HEK293 (cell line): ENCODE results near the gene GJA9.

ENCODE experiments used
- CTCF ChIA-PET: fragments of 350-600 bp; formaldehyde crosslinking; extraction: SDS; loops from one replicate; lab custom pipeline; 2021; ENCODE audit warnings: antibody characterized with exemption; lab: Yijun Ruan, JAX
- POLR2A ChIA-PET: fragments of 300-600 bp; formaldehyde crosslinking; extraction: SDS; loops from one replicate; lab custom pipeline; 2020; ENCODE audit warnings: antibody characterized with exemption, inconsistent platforms; lab: Yijun Ruan, JAX
- H3K27ac ChIP-seq: fragments of 200-500 bp; sonication (Bioruptor generic); 2 replicates; pipeline ENCODE4 v1.5.1; 2014; ENCODE audit warnings: low read depth, low read length, control low read depth, inconsistent platforms; ENCODE audit errors: extremely low read depth
- H3K36me3 ChIP-seq, 2 experiments: fragments of 200-500 bp in 1 of 2; sonication (Bioruptor generic) in 1 of 2; 1 replicate in 1 of 2; 2 replicates in 1 of 2; pipeline ENCODE4 v1.5.1; 2014 to 2017; ENCODE audit warnings: inconsistent platforms in 2 of 2, low read length in 2 of 2; ENCODE audit not compliant: control insufficient read depth in 2 of 2, insufficient read depth in 1 of 2
- H3K4me1 ChIP-seq: fragments of 200-500 bp; sonication (Bioruptor generic); 2 replicates; pipeline ENCODE4 v1.5.1; 2014; ENCODE audit warnings: mild to moderate bottlenecking, low read length, inconsistent platforms; ENCODE audit not compliant: control insufficient read depth, insufficient read depth
- H3K4me3 ChIP-seq: 2 replicates; pipeline ENCODE4 v1.5.1; 2011; ENCODE audit warnings: low read depth, mild to moderate bottlenecking, control low read depth, low read length, moderate library complexity
- H3K9me3 ChIP-seq: fragments of 200-500 bp; sonication (Bioruptor generic); 2 replicates; pipeline ENCODE4 v1.5.1; 2014; ENCODE audit warnings: low read depth, low read length, inconsistent platforms; ENCODE audit not compliant: control insufficient read depth, insufficient read depth
- CTCF ChIP-seq: fragments of 450-650 bp; formaldehyde crosslinking; IDR thresholded peaks from 2 replicates; pipeline ENCODE4 v1.5.1; 2016; ENCODE audit warnings: missing biosample characterization, missing genetic modification characterization
- HOXA7 ChIP-seq: sonication (generic); formaldehyde crosslinking; IDR thresholded peaks from 2 replicates; pipeline ENCODE4 v1.8.1; 2022; ENCODE audit warnings: missing genetic modification reagents, borderline replicate concordance
- PBX3 ChIP-seq: sonication (generic); formaldehyde crosslinking; IDR thresholded peaks from 2 replicates; pipeline ENCODE4 v1.8.1; 2022; ENCODE audit warnings: mild to moderate bottlenecking, moderate library complexity, missing genetic modification reagents
- PRDM6 ChIP-seq: fragments of 450-650 bp; formaldehyde crosslinking; IDR thresholded peaks from 2 replicates; pipeline ENCODE4 v1.5.1; 2017; ENCODE audit warnings: missing biosample characterization, missing genetic modification characterization
- REPIN1 ChIP-seq: fragments of 450-650 bp; formaldehyde crosslinking; IDR thresholded peaks from 2 replicates; pipeline ENCODE4 v1.5.1; 2017; ENCODE audit warnings: missing biosample characterization, missing genetic modification characterization, low read depth
- SCRT2 ChIP-seq: fragments of 450-650 bp; formaldehyde crosslinking; IDR thresholded peaks from 2 replicates; pipeline ENCODE4 v1.5.1; 2016; ENCODE audit warnings: missing biosample characterization, missing genetic modification characterization
- TRIM28 ChIP-seq: IDR thresholded peaks from 2 replicates; pipeline ENCODE4 v1.6.1; 2011; ENCODE audit warnings: low read length, control low read depth, borderline replicate concordance
- ZBTB6 ChIP-seq: fragments of 450-650 bp; formaldehyde crosslinking; IDR thresholded peaks from 2 replicates; pipeline ENCODE4 v1.5.1; 2017; ENCODE audit warnings: missing biosample characterization, missing genetic modification characterization
- ZNF132 ChIP-seq: fragments of 450-650 bp; formaldehyde crosslinking; IDR thresholded peaks from 2 replicates; pipeline ENCODE4 v1.5.1; 2017; ENCODE audit warnings: missing biosample characterization, missing genetic modification characterization, borderline replicate concordance
- ZNF157 ChIP-seq: fragments of 450-650 bp; formaldehyde crosslinking; IDR thresholded peaks from 2 replicates; pipeline ENCODE4 v1.5.1; 2016; ENCODE audit warnings: missing biosample characterization, missing genetic modification characterization
- ZNF184 ChIP-seq: fragments of 450-650 bp; IDR thresholded peaks from 2 replicates; pipeline ENCODE4 v1.5.1; 2018; ENCODE audit warnings: missing biosample characterization, mild to moderate bottlenecking, missing genetic modification characterization
- ZNF211 ChIP-seq: fragments of 450-650 bp; formaldehyde crosslinking; IDR thresholded peaks from 2 replicates; pipeline ENCODE4 v1.5.1; 2016; ENCODE audit warnings: low read depth, missing biosample characterization, missing genetic modification characterization
- ZNF23 ChIP-seq: fragments of 450-650 bp; formaldehyde crosslinking; IDR thresholded peaks from 2 replicates; pipeline ENCODE4 v1.5.1; 2016; ENCODE audit warnings: missing biosample characterization, missing genetic modification characterization, borderline replicate concordance
- ZNF398 ChIP-seq: fragments of 450-650 bp; formaldehyde crosslinking; IDR thresholded peaks from 2 replicates; pipeline ENCODE4 v1.5.1; 2017; ENCODE audit warnings: missing biosample characterization, missing genetic modification characterization
- ZNF510 ChIP-seq: fragments of 450-650 bp; formaldehyde crosslinking; IDR thresholded peaks from 2 replicates; pipeline ENCODE4 v1.5.1; 2018; ENCODE audit warnings: mild to moderate bottlenecking, missing genetic modification characterization, missing biosample characterization; ENCODE audit not compliant: insufficient replicate concordance
- ZNF600 ChIP-seq: fragments of 450-650 bp; formaldehyde crosslinking; IDR thresholded peaks from 2 replicates; pipeline ENCODE4 v1.5.1; 2016; ENCODE audit warnings: missing biosample characterization, missing genetic modification characterization
- ZNF610 ChIP-seq: fragments of 450-650 bp; formaldehyde crosslinking; IDR thresholded peaks from 2 replicates; pipeline ENCODE4 v1.5.1; 2016; ENCODE audit warnings: missing biosample characterization, missing genetic modification characterization, borderline replicate concordance
- ZNF701 ChIP-seq: fragments of 450-650 bp; formaldehyde crosslinking; IDR thresholded peaks from 2 replicates; pipeline ENCODE4 v1.5.1; 2016; ENCODE audit warnings: missing biosample characterization, missing genetic modification characterization
- ZNF785 ChIP-seq: fragments of 450-650 bp; formaldehyde crosslinking; IDR thresholded peaks from 2 replicates; pipeline ENCODE4 v1.5.1; 2016; ENCODE audit warnings: missing biosample characterization, missing genetic modification characterization
- ZNF791 ChIP-seq: fragments of 450-650 bp; formaldehyde crosslinking; IDR thresholded peaks from 2 replicates; pipeline ENCODE4 v1.5.1; 2016; ENCODE audit warnings: missing biosample characterization, missing genetic modification characterization
- ZNF837 ChIP-seq: fragments of 450-650 bp; formaldehyde crosslinking; IDR thresholded peaks from 2 replicates; pipeline ENCODE4 v1.5.1; 2016; ENCODE audit warnings: missing biosample characterization, missing genetic modification characterization
- ZSCAN23 ChIP-seq: fragments of 450-650 bp; formaldehyde crosslinking; IDR thresholded peaks from 2 replicates; pipeline ENCODE4 v1.5.1; 2016; ENCODE audit warnings: missing biosample characterization, missing genetic modification characterization

GJA9 gene

GRCh38 chr1:38832370-38832734 lies 49.0 kb downstream of the GJA9 start:
- CTCF ChIA-PET = interaction anchor here (0.6 to 2.3 kb wide), 4 partner anchors 13 to 830 kb away, joined by 4 to 7 read pairs (median 4); no protein-coding TSS in a partner anchor
- Histone ChIP-seq H3K4me3 (no peak overlapping the region), H3K4me1 (no peaks in the 10 kb centered on the region), H3K27ac (no peak overlapping the region), H3K9me3 (no peaks in the 10 kb centered on the region), H3K36me3 (peaks cover 0 to 3% of the 10 kb centered on the region in 2 experiments; a peak in 1 of 3 replicates)
- no peak for TF ChIP-seq ZSCAN23 (tag by site-specific recombination)
- no peak for TF ChIP-seq ZNF184 (tag by site-specific recombination)
- TF ChIP-seq ZNF510 (tag by site-specific recombination) = no peak
- TF ChIP-seq ZNF791 (tag by site-specific recombination) = no peak
- TF ChIP-seq ZNF157 (tag by site-specific recombination) = no peak
- POLR2A ChIA-PET = no interaction called here

GRCh38 chr1:38831731-38832369 lies 49.5 kb downstream of the GJA9 start:
- H3K4me3 ChIP-seq = no peak overlapping the region
- no peak overlapping the region for H3K27ac ChIP-seq
- H3K4me1 ChIP-seq = no peaks in the 10 kb centered on the region
- H3K36me3 ChIP-seq = no peaks in the 10 kb centered on the region
- no peaks in the 10 kb centered on the region for H3K9me3 ChIP-seq
- ChIA-PET CTCF (interaction anchor here (0.7 to 2.3 kb wide), 3 partner anchors 13 to 806 kb away, joined by 4 to 7 read pairs (median 4); no protein-coding TSS in a partner anchor), POLR2A (no interaction called here)
- TF ChIP-seq HOXA7 (no peak), ZNF785 (tag by site-specific recombination) (no peak), ZNF398 (no peak), SCRT2 (tag by site-specific recombination) (no peak), ZNF23 (tag by site-specific recombination) (no peak), ZNF701 (tag by site-specific recombination) (no peak), ZNF837 (tag by site-specific recombination) (no peak), TRIM28 (no peak), CTCF (tag by site-specific recombination) (no peak), ZBTB6 (tag by site-specific recombination) (no peak), REPIN1 (tag by site-specific recombination) (no peak)

GRCh38 chr1:38829368-38829767 lies 52.0 kb downstream of the GJA9 start:
- no peaks in the 10 kb centered on the region for H3K4me1 ChIP-seq
- ChIA-PET CTCF (interaction anchor here (0.7 to 1.0 kb wide), 2 partner anchors 11 to 89 kb away, joined by 3 to 5 read pairs; no protein-coding TSS in a partner anchor), POLR2A (no interaction called here)
- H3K27ac ChIP-seq = no peak overlapping the region
- H3K36me3 ChIP-seq = no peaks in the 10 kb centered on the region
- no peaks in the 10 kb centered on the region for H3K9me3 ChIP-seq
- H3K4me3 ChIP-seq = no peak overlapping the region
- TF ChIP-seq ZNF132 (tag by site-specific recombination) (no peak), PBX3 (CRISPR knock-in tag) (no peak), PRDM6 (no peak), ZNF600 (tag by site-specific recombination) (no peak), ZNF610 (no peak), ZNF211 (tag by site-specific recombination) (no peak)
